Measurements from ENCODE around the gene NKX2-1. TPM values are rescaled to one million over a fixed set of nuclear protein-coding genes. Genes with fewer than 3 reads are reported as not detected.

Gene NKX2-1
- total RNA-seq, result not detected in 2 replicates

GRCh38 chr14:36519431-36520321 lies at the start of gene NKX2-1:
NKX2-1 (minus strand) TSS chr14:36520232; CDS start chr14:36520129, 103 bp downstream.

Other genes with a start within 250 kb of the NKX2-1 start
- gene MBIP, start 199.6 kb downstream of the NKX2-1 start, total RNA-seq, result 7.1 and 9.1 TPM in 2 replicates
- not detected in 2 replicates for gene NKX2-8, start 62.4 kb upstream of the NKX2-1 start, total RNA-seq
- gene PAX9, start 141.6 kb upstream of the NKX2-1 start, total RNA-seq, result not detected in 2 replicates